Measurements from ENCODE around the gene CETP. TPM values are rescaled to one million over a fixed set of nuclear protein-coding genes. Genes with fewer than 3 reads are reported as not detected.

CETP gene
- total RNA-seq, 4 donors from 2014 or later: 0.72 to 1.7 TPM; not detected in 2

GRCh38 chr16:56944954-56945839 lies 16.6 kb upstream of the CETP start:
- no peak for TF ChIP-seq POLR2A (IDR thresholded peaks at IDR 0.05)
- TF ChIP-seq POLR2AphosphoS5 (IDR thresholded peaks at IDR 0.05): no peak
- no peak for TF ChIP-seq CTCF (IDR thresholded peaks at IDR 0.05)
- TF ChIP-seq EP300 (IDR thresholded peaks at IDR 0.05): no peak
- Histone ChIP-seq H3K4me1 (peaks cover 23% of the 10 kb centered on the region), H3K27me3 (no peaks in the 10 kb centered on the region), H3K9me3 (no peaks in the 10 kb centered on the region), H3K4me3 (no peak overlapping the region), H3K36me3 (peaks cover 60% of the 10 kb centered on the region), H3K27ac (no peak overlapping the region)
- no peak for DNase-seq (ENCODE audit: low spot score in 2 of 2)
- WGBS: 59% methylated on average over 2 of the region's 2 CpGs

- TF ChIP-seq CTCF (IDR thresholded peaks at IDR 0.05) (no peak), POLR2AphosphoS5 (IDR thresholded peaks at IDR 0.05) (no peak)
- no peak for DNase-seq (ENCODE audit: low spot score in 2 of 2)
- no peaks in the 10 kb centered on the region for H3K27me3 ChIP-seq
- H3K27ac ChIP-seq: no peak overlapping the region
- H3K9me3 ChIP-seq: no peaks in the 10 kb centered on the region
- WGBS: 86% methylated on average over 12 of the region's 12 CpGs
- H3K4me3 ChIP-seq: no peak overlapping the region
- H3K36me3 ChIP-seq: peaks cover 52% of the 10 kb centered on the region
- peaks cover 23% of the 10 kb centered on the region for H3K4me1 ChIP-seq
These were observed 15.8 kb upstream of the CETP start for GRCh38 chr16:56945847-56946527.

GRCh38 chr16:56946767-56947603 lies 14.8 kb upstream of the CETP start:
- peaks cover 23% of the 10 kb centered on the region for H3K4me1 ChIP-seq
- no peak for TF ChIP-seq CTCF (IDR thresholded peaks at IDR 0.05)
- TF ChIP-seq POLR2AphosphoS5 (IDR thresholded peaks at IDR 0.05): no peak
- no peak for TF ChIP-seq POLR2A (IDR thresholded peaks at IDR 0.05)
- H3K27ac ChIP-seq: no peak overlapping the region
- no peaks in the 10 kb centered on the region for H3K9me3 ChIP-seq
- WGBS: 83% methylated on average over 10 of the region's 10 CpGs
- no peak for DNase-seq (ENCODE audit: low spot score in 2 of 2)
- H3K27me3 ChIP-seq: no peaks in the 10 kb centered on the region
- H3K4me3 ChIP-seq: no peak overlapping the region
- peaks cover 42% of the 10 kb centered on the region for H3K36me3 ChIP-seq

- Histone ChIP-seq H3K27me3 (no peaks in the 10 kb centered on the region), H3K36me3 (peaks cover 36% of the 10 kb centered on the region), H3K9me3 (no peaks in the 10 kb centered on the region), H3K4me1 (peaks cover 21% of the 10 kb centered on the region), H3K27ac (no peak overlapping the region), H3K4me3 (no peak overlapping the region)
- no peak for DNase-seq (ENCODE audit: low spot score in 2 of 2)
- 80% methylated on average over 2 of the region's 2 CpGs for WGBS
- TF ChIP-seq EP300 (IDR thresholded peaks at IDR 0.05) (no peak), POLR2AphosphoS5 (IDR thresholded peaks at IDR 0.05) (no peak), POLR2A (IDR thresholded peaks at IDR 0.05) (no peak), CTCF (IDR thresholded peaks at IDR 0.05) (no peak)
These were observed 14.2 kb upstream of the CETP start for GRCh38 chr16:56947604-56947995.

All from suprapubic skin (tissue), 4 donors.